HepG2 (cell line): ENCODE results near the gene SCYGR2. TPM values are rescaled to one million over a fixed set of nuclear protein-coding genes. Genes with fewer than 3 reads are reported as not detected.

ENCODE experiments used
- ATAC-seq: fragments of 200-7000 bp; cut with Tn5 transposase; 3 replicates; pipeline ENCODE4 v1.9.1; 2020; ENCODE audit warnings: mild to moderate bottlenecking, moderate library complexity
- BruUV-seq: library from RNA; stranded (reverse); fragments of 400-500 nt; replicated peaks from 2 replicates; lab custom pipeline; 2021; lab: Mats Ljungman, UMichigan
- CTCF ChIA-PET: fragments of 300-600 bp; formaldehyde crosslinking; extraction: SDS; loops from one replicate; lab custom pipeline; 2021; ENCODE audit warnings: low total read pairs, inconsistent platforms, low intra/inter-chr PET ratio; lab: Yijun Ruan, JAX
- POLR2A ChIA-PET: fragments of 350-600 bp; sonication (Branson Sonifier 250); formaldehyde crosslinking; loops from one replicate; lab custom pipeline; 2020; ENCODE audit warnings: antibody characterized with exemption, inconsistent platforms; lab: Yijun Ruan, JAX
- DNase-seq: peaks from one replicate; pipeline ENCODE4 v3.0.0-alpha.2; 2015; ENCODE audit warnings: low spot score
- FAIRE-seq: peaks from 3 replicates; lab custom pipeline; 2011; peaks lifted over from hg19 to GRCh38; lab: Jason Lieb, UNC
- H2AFZ ChIP-seq: one replicate; pipeline ENCODE4 v1.6.1; 2011; ENCODE audit warnings: low read length, inconsistent platforms
- H3K27ac ChIP-seq: fragments of 300-600 bp; 3 replicates; pipeline ENCODE4 v1.8.0; 2011; ENCODE audit warnings: mixed run types, mild to moderate bottlenecking, mixed read lengths, low read length, inconsistent platforms; ENCODE audit not compliant: insufficient read depth; ENCODE audit errors: extremely low read length
- H3K27me3 ChIP-seq, 2 experiments: fragments of 200-600 bp in 1 of 2; 2 replicates in 1 of 2; 3 replicates in 1 of 2; pipeline versions ENCODE4 v1.6.0 to v1.8.0; 2011; ENCODE audit warnings: low read length in 2 of 2, mild to moderate bottlenecking in 2 of 2, moderate library complexity in 2 of 2, inconsistent platforms in 1 of 2; ENCODE audit not compliant: insufficient read depth in 2 of 2, control insufficient read depth in 1 of 2
- H3K36me3 ChIP-seq, 2 experiments: fragments of 200-600 bp in 1 of 2; replicated peaks in 1 of 2; 2 replicates in 1 of 2; 3 replicates in 1 of 2; pipeline versions ENCODE4 v1.5.1 to v1.8.0; 2011; ENCODE audit warnings: low read length in 2 of 2, inconsistent platforms in 1 of 2; ENCODE audit not compliant: insufficient read depth in 2 of 2, control insufficient read depth in 1 of 2
- H3K4me1 ChIP-seq: 2 replicates; pipeline ENCODE4 v1.5.1; 2012; ENCODE audit warnings: low read length, inconsistent platforms; ENCODE audit not compliant: insufficient read depth
- H3K4me2 ChIP-seq: 2 replicates; pipeline ENCODE4 v1.6.0; 2011; ENCODE audit warnings: low read depth, low read length, inconsistent platforms
- H3K4me3 ChIP-seq, 3 experiments: fragments of 200-600 bp in 1 of 3; sonication (generic), shearing (Covaris generic) in 1 of 3; replicated peaks in 1 of 3; 2 replicates each; pipeline ENCODE4 v1.5.1; 2011 to 2016; ENCODE audit warnings: low read length in 3 of 3, inconsistent platforms in 2 of 3, low read depth in 2 of 3, mild to moderate bottlenecking in 2 of 3, control low read depth in 1 of 3, mixed read lengths in 1 of 3; ENCODE audit not compliant: insufficient read depth in 1 of 3
- H3K79me2 ChIP-seq: one replicate; pipeline ENCODE4 v1.6.1; 2011; ENCODE audit warnings: low read length, inconsistent platforms; ENCODE audit not compliant: insufficient read depth
- H3K9ac ChIP-seq: 2 replicates; pipeline ENCODE4 v1.6.0; 2011; ENCODE audit warnings: mild to moderate bottlenecking, low read depth, low read length, inconsistent platforms; ENCODE audit not compliant: insufficient read depth
- H3K9me3 ChIP-seq: 2 replicates; pipeline ENCODE4 v1.5.1; 2012; ENCODE audit warnings: mild to moderate bottlenecking, low read length
- H4K20me1 ChIP-seq: 2 replicates; pipeline ENCODE4 v1.6.0; 2011; ENCODE audit warnings: inconsistent platforms, mild to moderate bottlenecking, low read length, moderate library complexity; ENCODE audit not compliant: insufficient read depth
- FLYWCH1 ChIP-seq: sonication (generic); formaldehyde crosslinking; IDR thresholded peaks from 2 replicates; pipeline ENCODE4 v1.8.1; 2023; ENCODE audit warnings: mild to moderate bottlenecking, missing genetic modification reagents
- MIXL1 ChIP-seq: IDR thresholded peaks from 2 replicates; pipeline ENCODE4 v1.6.1; 2016
- MXD3 ChIP-seq: IDR thresholded peaks from 2 replicates; pipeline ENCODE4 v1.6.1; 2016; ENCODE audit warnings: mild to moderate bottlenecking, missing biosample characterization, missing genetic modification reagents
- MYC ChIP-seq: sonication (generic); formaldehyde crosslinking; IDR thresholded peaks from 2 replicates; pipeline ENCODE4 v1.9.0; 2021; ENCODE audit warnings: missing genetic modification reagents, borderline replicate concordance
- NKX3-1 ChIP-seq: sonication (generic); formaldehyde crosslinking; IDR thresholded peaks from 2 replicates; pipeline ENCODE4 v1.5.0; 2020; ENCODE audit warnings: missing genetic modification reagents
- PAX8 ChIP-seq: sonication (generic); formaldehyde crosslinking; IDR thresholded peaks from 2 replicates; pipeline ENCODE4 v1.8.0; 2022; ENCODE audit warnings: mild to moderate bottlenecking, missing genetic modification reagents, borderline replicate concordance
- RBFOX2 ChIP-seq: fragments of 200-400 bp; formaldehyde crosslinking; IDR thresholded peaks from 2 replicates; pipeline ENCODE4 v1.6.1; 2017; ENCODE audit warnings: low read depth, mild to moderate bottlenecking, low read length
- REPIN1 ChIP-seq: sonication (generic); formaldehyde crosslinking; IDR thresholded peaks from 2 replicates; pipeline ENCODE4 v1.8.0; 2022; ENCODE audit warnings: missing genetic modification reagents, low read depth, mild to moderate bottlenecking, borderline replicate concordance
- RXRA ChIP-seq: sonication (generic); formaldehyde crosslinking; IDR thresholded peaks from 2 replicates; pipeline ENCODE4 v1.5.1; 2020; ENCODE audit warnings: missing genetic modification reagents
- SIN3A ChIP-seq: IDR thresholded peaks from 2 replicates; pipeline ENCODE4 v1.6.1; 2011; ENCODE audit warnings: low read depth, mild to moderate bottlenecking, control low read depth, low read length, borderline replicate concordance
- SNAI1 ChIP-seq: sonication (generic); formaldehyde crosslinking; IDR thresholded peaks from 2 replicates; pipeline ENCODE4 v1.5.0; 2020; ENCODE audit warnings: mild to moderate bottlenecking, missing genetic modification reagents, borderline replicate concordance
- TAF15 ChIP-seq: fragments of 200-400 bp; formaldehyde crosslinking; IDR thresholded peaks from one replicate; pipeline ENCODE4 v1.6.1; 2018; ENCODE audit warnings: mild to moderate bottlenecking, low read depth, low read length; ENCODE audit not compliant: poor library complexity, severe bottlenecking
- TCF12 ChIP-seq, 2 experiments: fragments of 450-650 bp in 1 of 2; sonication (generic) in 1 of 2; formaldehyde crosslinking in 1 of 2; IDR thresholded peaks; 2 replicates each; pipeline versions ENCODE4 v1.6.1 to v1.8.0; 2017 to 2022; ENCODE audit warnings: antibody characterized with exemption in 1 of 2, mild to moderate bottlenecking in 1 of 2, missing genetic modification reagents in 1 of 2, moderate library complexity in 1 of 2
- U2AF2 ChIP-seq: fragments of 200-400 bp; formaldehyde crosslinking; IDR thresholded peaks from 2 replicates; pipeline ENCODE4 v1.6.1; 2017; ENCODE audit warnings: low read depth, mild to moderate bottlenecking, low read length
- ZFYVE20 ChIP-seq: sonication (generic); formaldehyde crosslinking; IDR thresholded peaks from 2 replicates; pipeline ENCODE4 v1.8.0; 2023; ENCODE audit warnings: low read depth, mild to moderate bottlenecking, moderate library complexity, missing genetic modification reagents, borderline replicate concordance
- ZNF225 ChIP-seq: sonication (generic); formaldehyde crosslinking; IDR thresholded peaks from 2 replicates; pipeline ENCODE4 v1.4.0; 2020; ENCODE audit warnings: mild to moderate bottlenecking, missing genetic modification reagents
- ZNF30 ChIP-seq: sonication (generic); formaldehyde crosslinking; IDR thresholded peaks from 2 replicates; pipeline ENCODE4 v1.5.0; 2020; ENCODE audit warnings: mild to moderate bottlenecking, missing genetic modification reagents
- ZNF879 ChIP-seq: sonication (generic); formaldehyde crosslinking; IDR thresholded peaks from 2 replicates; pipeline ENCODE4 v1.8.1; 2023; ENCODE audit warnings: missing genetic modification reagents
- WGBS: methylation state at CpG from one replicate; pipeline ENCODE4 v1.1.6; 2017; ENCODE audit warnings: low lambda C conversion rate; 5-methylcytosine and 5-hydroxymethylcytosine counted together
- in situ Hi-C: cut with HindIII; loops from 2 replicates; pipeline ENCODE4 v1.10.0; 2017; ENCODE audit warnings: low pct_unique_long_range_greater_than_20kb; ENCODE audit not compliant: extremely low pct_ligation_motif_present
- intact Hi-C: fragments of 100-400 bp; cut with micrococcal nuclease; formaldehyde crosslinking; loops from one replicate; pipeline ENCODE4 v1.10.0; 2022; ENCODE audit not compliant: unreplicated experiment
- polyA plus RNA-seq, 8 experiments: library from polyadenylated mRNA; depleted of rRNA in 3 of 8; stranded (reverse) in 7 of 8; unstranded in 1 of 8; fragments of >200 nt; fragmentation: Illumina TruSeq in 4 of 8; extraction: Trizol in 4 of 8; gene quantifications; 2 replicates each; pipeline versions ENCODE4 v1.2.1 to v1.2.3, GENCODE V29; 2011 to 2016; ENCODE audit warnings: low read depth in 4 of 8, missing spikeins in 1 of 8, mixed read lengths in 1 of 8; ENCODE audit not compliant: insufficient read depth in 1 of 8
- total RNA-seq, 5 experiments: library from RNA; depleted of rRNA; stranded (reverse); fragments of >200 nt; fragmentation: Illumina TruSeq; extraction: Trizol; gene quantifications; 2 replicates each; pipeline ENCODE4 v1.2.3, GENCODE V29; 2016; ENCODE audit warnings: low read depth in 1 of 5
- TF ChIP-seq, protein P1 (sequence below): sonication (generic); formaldehyde crosslinking; IDR thresholded peaks from 2 replicates; pipeline ENCODE4 v1.4.0; 2020; ENCODE audit warnings: missing genetic modification reagents, borderline replicate concordance
- TF ChIP-seq, protein P2 (sequence below): sonication (generic); formaldehyde crosslinking; conservative IDR thresholded peaks from 2 replicates; pipeline ENCODE4 v1.4.0; 2020; ENCODE audit warnings: missing genetic modification reagents

SCYGR2 gene
- total and polyA plus RNA-seq, 2 of the 13 experiments (the other 11 are each of a cell fraction or from before 2014, with no cell fraction given): not detected

GRCh38 chr2:227629435-227629834, 30.7 kb downstream of the SCYGR2 start:
- H3K36me3 ChIP-seq: no peaks in the 10 kb centered on the region
- H3K27me3 ChIP-seq: peaks cover 0 to 11% of the 10 kb centered on the region in 2 experiments; a peak in 2 of 5 replicates
- no peak for DNase-seq
- H3K4me1 ChIP-seq: no peaks in the 10 kb centered on the region
- in situ Hi-C loops: no loop called here
- H3K9me3 ChIP-seq: no peaks in the 10 kb centered on the region
- no peaks in the 10 kb centered on the region for H4K20me1 ChIP-seq
- BruUV-seq: no TSS peak
- CTCF ChIA-PET: no interaction called here
- no peak overlapping the region for H3K9ac ChIP-seq
- H3K4me2 ChIP-seq: no peak overlapping the region
- FAIRE-seq: no peak
- ATAC-seq: no peak
- H2AFZ ChIP-seq: no peak overlapping the region
- WGBS: 62% methylated on average over 7 of the region's 7 CpGs
- TF ChIP-seq, protein P1, sequence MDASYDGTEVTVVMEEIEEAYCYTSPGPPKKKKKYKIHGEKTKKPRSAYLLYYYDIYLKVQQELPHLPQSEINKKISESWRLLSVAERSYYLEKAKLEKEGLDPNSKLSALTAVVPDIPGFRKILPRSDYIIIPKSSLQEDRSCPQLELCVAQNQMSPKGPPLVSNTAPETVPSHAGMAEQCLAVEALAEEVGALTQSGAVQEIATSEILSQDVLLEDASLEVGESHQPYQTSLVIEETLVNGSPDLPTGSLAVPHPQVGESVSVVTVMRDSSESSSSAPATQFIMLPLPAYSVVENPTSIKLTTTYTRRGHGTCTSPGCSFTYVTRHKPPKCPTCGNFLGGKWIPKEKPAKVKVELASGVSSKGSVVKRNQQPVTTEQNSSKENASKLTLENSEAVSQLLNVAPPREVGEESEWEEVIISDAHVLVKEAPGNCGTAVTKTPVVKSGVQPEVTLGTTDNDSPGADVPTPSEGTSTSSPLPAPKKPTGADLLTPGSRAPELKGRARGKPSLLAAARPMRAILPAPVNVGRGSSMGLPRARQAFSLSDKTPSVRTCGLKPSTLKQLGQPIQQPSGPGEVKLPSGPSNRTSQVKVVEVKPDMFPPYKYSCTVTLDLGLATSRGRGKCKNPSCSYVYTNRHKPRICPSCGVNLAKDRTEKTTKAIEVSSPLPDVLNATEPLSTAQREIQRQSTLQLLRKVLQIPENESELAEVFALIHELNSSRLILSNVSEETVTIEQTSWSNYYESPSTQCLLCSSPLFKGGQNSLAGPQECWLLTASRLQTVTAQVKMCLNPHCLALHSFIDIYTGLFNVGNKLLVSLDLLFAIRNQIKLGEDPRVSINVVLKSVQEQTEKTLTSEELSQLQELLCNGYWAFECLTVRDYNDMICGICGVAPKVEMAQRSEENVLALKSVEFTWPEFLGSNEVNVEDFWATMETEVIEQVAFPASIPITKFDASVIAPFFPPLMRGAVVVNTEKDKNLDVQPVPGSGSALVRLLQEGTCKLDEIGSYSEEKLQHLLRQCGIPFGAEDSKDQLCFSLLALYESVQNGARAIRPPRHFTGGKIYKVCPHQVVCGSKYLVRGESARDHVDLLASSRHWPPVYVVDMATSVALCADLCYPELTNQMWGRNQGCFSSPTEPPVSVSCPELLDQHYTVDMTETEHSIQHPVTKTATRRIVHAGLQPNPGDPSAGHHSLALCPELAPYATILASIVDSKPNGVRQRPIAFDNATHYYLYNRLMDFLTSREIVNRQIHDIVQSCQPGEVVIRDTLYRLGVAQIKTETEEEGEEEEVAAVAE (CRISPR knock-in tag): no peak
- TF ChIP-seq ZNF225 (no peak), MXD3 (CRISPR knock-in tag) (no peak), NKX3-1 (CRISPR knock-in tag) (no peak), ZFYVE20 (CRISPR knock-in tag) (no peak), MIXL1 (CRISPR knock-in tag) (no peak), U2AF2 (no peak), FLYWCH1 (CRISPR knock-in tag) (no peak), ZNF879 (no peak), MYC (CRISPR knock-in tag) (no peak), TAF15 (no peak), ZNF30 (CRISPR knock-in tag) (no peak), RBFOX2 (no peak), REPIN1 (CRISPR knock-in tag) (no peak), RXRA (no peak), TCF12 (IDR thresholded peaks at IDR 0.05) (no peak), TCF12 (CRISPR knock-in tag; IDR thresholded peaks at IDR 0.05) (no peak), SNAI1 (CRISPR knock-in tag) (no peak), PAX8 (CRISPR knock-in tag) (no peak), SIN3A (no peak)
- TF ChIP-seq, protein P2, sequence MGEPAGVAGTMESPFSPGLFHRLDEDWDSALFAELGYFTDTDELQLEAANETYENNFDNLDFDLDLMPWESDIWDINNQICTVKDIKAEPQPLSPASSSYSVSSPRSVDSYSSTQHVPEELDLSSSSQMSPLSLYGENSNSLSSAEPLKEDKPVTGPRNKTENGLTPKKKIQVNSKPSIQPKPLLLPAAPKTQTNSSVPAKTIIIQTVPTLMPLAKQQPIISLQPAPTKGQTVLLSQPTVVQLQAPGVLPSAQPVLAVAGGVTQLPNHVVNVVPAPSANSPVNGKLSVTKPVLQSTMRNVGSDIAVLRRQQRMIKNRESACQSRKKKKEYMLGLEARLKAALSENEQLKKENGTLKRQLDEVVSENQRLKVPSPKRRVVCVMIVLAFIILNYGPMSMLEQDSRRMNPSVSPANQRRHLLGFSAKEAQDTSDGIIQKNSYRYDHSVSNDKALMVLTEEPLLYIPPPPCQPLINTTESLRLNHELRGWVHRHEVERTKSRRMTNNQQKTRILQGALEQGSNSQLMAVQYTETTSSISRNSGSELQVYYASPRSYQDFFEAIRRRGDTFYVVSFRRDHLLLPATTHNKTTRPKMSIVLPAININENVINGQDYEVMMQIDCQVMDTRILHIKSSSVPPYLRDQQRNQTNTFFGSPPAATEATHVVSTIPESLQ (CRISPR knock-in tag): no peak
- TF ChIP-seq, all 625 proteins: peak for 0
- intact Hi-C loops: no loop called here
- Histone ChIP-seq H3K4me3 (no peak overlapping the region), H3K79me2 (no peaks in the 10 kb centered on the region), H3K27ac (no peak overlapping the region)
- POLR2A ChIA-PET: no interaction called here
